ENCODE results near the gene ADAMTS16.

ADAMTS16 gene

DNA sequence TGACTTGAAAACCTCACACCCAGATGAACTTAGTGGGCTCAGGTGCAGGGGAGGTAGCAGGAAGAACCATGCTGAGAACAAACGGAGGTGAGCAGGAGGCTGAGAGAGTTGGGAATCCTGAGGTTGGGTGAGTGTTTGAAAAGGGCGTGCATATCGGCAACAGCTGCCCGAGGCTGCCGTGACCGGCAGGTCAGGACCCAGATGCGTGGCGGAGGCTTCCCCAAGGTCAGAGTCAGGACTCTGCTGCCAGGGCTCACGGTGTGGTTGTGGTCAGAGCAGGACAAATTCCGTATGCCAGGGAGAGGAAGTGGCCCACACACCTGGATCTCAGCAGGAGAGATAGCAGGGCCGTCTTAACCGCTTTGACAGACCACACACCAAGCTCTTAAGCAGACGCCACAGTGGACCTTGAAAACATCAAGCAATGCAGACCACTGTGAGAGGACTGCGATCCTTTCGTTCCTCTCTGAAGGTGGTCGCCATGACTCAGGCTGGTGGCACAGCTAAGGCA is 43.1 kb downstream of the ADAMTS16 start:
- no peak for DNase-seq

DNA sequence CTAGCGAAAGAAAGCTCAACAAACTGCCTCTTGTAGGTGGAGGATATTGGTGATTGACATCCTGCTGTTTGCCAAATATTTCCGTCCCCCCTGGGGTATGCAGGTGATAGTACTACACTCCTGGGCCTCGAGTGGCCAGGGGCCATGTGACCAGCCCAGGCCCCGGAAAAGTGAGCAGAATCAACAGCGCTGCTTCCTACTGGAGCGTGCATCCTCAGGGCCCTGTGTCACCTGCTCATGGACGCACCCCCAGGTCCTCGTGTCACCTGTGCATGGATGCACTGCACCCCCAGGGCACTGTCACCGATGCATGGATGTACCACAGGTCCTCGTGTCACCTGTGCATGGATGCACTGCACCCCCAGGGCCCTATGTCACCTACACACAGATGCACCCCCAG is 43.8 kb downstream of the ADAMTS16 start:
- no peak for DNase-seq

DNA sequence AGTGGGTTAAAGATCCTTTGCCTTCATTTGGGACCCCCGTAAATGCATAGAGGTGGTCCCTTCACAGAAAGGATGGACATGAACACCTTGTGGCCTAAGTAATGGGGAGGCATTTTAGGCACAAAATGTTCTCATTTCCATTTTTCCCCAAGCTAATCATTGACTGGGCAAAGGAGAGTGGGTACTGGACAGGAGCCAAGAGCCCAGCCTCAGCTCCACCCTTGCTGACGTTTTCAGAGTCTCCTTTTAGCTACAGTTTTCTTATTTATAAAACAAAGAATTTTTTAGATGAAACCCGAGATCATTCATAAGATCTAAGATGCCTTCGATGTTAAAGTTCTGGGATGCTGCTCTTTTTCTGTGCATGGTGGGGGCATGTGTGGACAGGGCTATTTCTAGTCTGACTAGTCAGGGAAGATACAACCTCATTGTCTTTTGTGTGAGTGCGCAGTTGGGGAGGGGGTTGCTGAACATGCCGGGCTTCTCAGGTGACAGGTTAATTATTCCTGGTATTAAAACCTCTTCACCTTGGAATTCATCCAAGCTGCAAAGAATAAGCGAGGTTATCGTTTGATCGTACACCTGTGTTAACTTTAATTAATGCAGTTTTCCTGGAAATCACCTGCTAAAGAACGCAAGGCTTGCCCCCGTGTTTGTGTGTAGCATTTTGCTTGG is 48.4 kb downstream of the ADAMTS16 start:
- DNase-seq = no peak

DNA sequence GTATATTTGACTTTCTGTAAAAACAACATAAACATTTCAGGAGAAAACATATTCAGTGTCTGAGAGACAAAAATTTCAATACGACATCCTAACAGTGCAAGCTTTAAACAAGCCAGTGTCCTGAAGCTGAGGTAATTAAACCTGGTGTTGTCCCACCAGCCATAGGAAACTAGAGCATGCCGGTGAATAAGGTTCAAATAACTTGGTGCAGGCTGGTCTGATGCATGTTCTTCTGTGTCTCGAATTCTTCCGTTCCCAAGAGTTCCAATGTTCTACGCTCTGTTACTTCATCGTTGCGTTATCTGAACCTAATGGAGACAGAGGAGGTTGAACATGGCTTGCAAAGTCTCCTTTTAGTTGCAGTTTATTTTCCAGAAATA is 48.9 kb downstream of the ADAMTS16 start:
- DNase-seq = no peak

DNA sequence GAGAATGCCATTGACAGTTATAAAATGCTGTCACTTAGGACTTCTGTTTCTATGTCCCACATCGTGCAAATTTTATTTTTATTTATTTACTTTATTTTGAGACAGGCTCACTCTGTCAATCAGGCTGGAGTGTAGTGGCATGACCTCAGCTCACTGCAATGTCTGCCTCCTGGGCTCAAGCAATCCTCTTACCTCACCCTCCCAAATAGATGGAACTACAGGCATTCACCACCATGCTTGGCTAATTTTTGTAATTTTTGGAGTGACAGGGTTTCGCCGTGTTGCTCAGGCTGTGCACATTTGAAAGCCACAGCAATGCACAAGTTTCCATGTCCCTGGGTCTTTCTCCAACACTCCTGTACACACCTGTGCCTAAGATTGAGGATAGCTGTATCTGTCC is 51.8 kb downstream of the ADAMTS16 start:
- no peak for DNase-seq

DNA sequence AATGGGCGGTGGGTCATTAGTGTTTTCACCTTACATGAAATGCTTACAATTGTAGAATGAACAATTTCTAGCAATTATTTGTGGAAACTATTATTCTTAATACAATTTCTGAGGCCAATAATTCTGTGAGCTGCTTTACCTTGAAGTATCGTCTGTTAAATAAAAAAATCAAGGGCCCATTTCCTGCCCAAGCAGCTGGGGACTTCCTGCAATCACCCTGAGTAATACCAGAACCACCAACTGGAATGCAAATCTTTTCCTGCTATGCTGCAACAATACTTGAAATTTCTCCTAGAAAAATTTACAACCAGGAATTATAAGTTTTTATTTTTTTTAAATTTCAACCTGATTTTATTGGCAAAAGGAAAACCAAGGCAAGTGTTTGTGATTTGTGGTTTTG is 52.6 kb downstream of the ADAMTS16 start:
- DNase-seq = no peak

DNA sequence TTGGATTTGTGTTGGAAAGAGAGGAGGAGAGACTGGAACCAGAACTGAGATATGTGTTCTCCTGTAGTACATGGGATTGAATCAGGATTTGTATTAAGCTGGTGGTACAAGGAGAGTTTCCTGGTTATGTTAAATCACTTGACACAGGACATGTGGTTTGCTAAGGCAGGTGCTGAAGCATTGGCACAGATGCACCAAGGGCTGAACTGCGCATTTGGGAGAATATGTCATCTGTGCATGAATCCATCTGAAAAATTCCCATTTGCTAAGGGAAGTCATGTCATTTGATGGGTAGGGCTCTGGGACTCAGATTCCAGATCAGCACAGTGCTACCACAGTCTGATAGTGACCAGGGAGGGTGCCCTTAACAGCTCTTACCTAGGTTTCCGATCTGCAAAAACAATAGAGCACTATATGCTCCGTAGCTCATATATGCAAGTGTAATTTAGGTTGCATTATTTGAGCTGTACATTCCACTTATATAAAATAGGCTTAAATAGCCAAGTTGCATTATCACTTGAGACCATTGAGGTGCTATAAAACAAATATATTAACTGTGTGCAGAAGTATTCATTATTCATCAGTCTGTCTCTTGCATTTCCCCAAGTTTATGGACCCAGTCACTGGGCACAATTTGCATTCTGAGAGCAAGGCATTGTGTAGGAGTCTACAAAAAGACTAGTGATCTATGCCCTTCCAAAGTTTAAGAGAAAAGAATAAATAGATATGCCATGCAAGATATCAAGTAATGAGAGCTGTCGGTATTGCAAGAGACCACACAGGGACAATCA is 55.2 kb downstream of the ADAMTS16 start:
- no peak for DNase-seq

DNA sequence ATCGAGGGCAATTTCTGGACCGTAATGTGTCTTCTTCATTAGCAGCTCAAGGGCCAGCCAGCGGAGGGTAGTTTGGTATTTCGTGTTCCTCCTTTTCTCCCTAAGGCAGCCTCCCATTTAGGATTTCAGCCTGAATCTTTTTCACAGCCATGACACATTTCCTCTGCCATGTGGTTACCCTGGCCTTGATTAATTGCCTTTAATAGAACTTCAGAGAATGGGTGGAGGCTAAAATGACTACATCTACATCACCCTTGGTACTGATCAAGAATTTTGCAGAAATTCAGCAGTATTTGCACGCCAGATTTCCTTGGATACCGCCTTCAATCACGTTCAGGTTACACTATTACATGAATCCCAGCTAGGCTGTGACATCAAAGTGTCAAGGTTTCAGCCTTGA is 58.0 kb downstream of the ADAMTS16 start:
- no peak for DNase-seq

DNA sequence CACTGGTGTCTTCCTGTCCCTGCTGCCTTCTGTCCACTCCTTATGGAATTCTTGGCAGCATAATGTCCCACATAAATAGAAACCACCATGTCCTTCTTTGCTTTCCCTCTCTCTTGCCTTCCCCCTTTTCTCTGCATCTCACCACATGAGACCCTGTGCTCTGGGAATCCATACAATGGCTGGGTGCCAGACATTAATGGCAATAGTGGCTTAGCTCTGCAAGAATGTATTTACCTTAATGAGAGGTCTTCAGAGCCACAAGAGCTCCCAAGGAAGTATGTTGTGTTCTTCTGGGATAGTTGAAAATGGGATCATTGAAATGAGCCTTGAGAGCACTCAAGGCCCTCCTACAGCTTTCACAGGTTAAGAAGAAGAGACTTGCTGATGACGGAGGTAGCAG is 58.7 kb downstream of the ADAMTS16 start:
- DNase-seq = no peak

DNA sequence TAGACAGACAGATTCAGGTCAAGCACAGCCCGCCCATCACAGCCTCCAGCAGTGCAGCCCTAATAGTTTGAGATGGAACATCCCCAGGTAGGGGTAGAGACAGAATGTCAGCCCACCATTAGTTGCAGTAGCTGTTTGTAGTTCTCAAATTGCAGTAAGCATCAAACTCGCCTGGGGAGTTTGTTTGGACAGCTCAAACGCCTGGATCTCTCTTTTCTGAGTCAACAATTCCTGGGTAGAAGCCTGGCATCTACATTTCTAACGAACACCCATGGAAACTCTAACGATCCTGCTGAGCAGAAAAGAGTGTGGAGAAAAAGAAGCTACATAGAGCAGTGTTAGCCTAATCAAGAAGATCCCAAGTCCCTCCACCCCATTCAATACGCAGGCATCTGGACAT is 59.4 kb downstream of the ADAMTS16 start:
- no peak for DNase-seq

DNA sequence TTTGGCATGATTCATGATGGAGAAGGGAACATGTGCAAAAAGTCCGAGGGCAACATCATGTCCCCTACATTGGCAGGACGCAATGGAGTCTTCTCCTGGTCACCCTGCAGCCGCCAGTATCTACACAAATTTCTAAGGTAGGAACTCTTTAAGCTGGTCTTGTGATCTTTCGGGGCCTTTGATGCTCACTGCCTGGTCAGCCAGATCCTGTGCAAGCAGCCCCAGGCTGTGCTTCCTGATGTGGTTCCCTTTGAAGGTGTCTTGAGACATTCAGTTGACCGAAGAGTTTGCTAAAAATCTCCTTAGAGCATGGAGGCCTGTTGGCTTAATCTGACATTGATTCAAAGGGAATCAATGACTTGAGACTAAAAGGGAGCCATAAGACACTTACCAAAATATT is 60.0 kb downstream of the ADAMTS16 start:
- no peak for DNase-seq

DNA sequence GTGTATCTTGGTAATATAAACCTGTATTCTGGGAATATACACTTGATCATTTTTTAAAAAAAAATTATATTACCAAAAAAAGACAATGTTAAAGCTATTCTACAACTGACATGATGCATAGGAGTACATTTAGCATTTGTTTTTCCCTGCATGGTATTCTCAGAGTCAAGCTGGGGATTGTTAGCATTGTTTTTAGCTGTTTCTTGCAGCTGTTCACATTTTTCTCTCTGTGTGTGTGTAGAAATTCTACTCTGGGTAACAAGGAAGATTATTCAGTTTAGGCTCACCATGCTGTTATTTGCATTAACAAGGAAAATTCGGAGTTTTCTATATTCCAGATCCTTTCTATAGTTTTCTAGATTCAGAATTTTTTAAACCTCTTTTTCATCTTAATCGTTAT is 62.2 kb downstream of the ADAMTS16 start:
- DNase-seq = no peak

DNA sequence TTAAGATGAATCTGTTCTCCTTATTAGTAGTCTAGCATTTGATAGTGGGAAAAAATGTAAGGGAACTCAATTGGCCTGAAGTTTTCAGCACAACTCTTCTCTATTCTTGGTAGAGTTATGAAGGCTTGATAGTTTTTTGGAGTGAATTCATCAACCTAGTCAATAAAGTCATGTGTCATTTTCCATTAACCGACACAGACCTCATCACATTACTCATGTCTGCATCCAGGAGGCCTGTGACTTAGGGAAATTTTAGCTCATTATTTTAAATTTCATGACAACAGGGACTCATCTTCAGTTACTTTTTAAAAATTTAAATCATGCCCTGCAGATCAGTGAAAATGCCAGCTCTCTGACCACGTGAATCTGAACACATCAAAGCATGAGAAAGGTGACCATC is 63.3 kb downstream of the ADAMTS16 start:
- no peak for DNase-seq

DNA sequence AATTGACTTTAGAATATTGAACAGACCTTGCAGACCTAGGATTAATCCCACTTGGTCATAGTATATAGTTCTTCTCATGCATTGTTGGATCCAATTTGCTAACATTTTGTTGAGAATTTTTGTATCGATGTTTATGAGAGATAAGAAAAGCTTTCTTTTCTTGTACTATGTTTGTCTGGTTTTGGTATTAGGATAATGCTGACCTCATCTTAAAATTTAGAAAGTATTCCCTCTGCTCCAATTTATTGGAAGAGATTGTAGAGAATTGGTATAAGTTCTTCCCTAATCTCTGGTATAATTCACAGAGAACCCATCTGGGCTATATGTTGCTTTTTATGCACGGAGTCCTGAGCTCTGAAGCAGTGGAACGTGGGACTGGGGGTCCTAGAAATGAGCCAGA is 67.7 kb downstream of the ADAMTS16 start:
- no peak for DNase-seq

DNA sequence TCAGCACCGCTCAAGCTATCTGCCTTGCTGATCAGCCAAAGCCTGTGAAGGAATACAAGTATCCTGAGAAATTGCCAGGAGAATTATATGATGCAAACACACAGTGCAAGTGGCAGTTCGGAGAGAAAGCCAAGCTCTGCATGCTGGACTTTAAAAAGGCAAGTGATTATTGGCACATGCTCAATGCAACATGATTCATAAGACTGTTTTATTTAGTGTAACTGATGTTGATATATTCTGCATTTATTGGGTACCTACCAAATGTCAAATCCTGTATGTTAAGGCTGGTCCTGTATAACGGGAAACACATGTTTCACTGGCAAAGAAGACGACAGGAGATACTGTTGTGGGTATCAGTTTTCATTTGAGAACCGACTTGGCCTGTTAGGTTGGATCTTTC is 69.0 kb downstream of the ADAMTS16 start:
- DNase-seq = no peak

DNA sequence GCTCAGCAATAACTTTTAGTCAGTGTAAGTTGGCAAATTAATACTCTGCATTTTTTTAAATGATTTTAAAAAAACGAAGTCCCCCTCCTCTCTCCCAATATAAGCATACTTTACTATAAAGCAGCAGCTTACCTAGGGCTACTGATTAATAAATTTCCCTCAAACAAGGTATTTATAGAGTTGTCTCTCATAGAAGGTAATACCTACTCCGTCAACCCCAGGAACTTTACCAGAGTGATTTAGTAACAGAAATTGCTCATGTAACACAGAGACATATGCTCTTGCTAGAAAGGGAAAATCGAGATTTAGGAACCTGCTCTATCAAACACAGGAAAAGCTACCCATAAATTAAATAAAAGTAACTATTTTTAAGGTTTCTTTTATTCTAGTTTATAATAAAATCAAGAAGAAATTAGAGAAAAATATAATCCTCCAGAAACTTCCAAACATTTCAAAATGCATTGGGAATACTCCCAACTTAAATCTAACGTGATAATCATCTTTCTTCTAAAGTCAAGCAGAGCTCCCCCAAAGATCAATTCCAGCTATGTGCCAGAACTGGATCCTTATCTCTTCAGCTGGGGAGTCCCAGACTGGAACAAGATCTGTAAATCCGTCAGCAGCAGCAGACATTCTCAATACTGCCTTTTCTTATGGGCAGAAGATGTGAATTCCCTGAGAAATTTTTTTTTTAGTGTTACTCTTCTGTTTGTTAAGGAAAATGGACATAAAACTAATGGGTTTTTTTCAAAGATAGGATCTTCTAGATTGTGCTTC is 69.6 kb downstream of the ADAMTS16 start:
- no peak for DNase-seq

DNA sequence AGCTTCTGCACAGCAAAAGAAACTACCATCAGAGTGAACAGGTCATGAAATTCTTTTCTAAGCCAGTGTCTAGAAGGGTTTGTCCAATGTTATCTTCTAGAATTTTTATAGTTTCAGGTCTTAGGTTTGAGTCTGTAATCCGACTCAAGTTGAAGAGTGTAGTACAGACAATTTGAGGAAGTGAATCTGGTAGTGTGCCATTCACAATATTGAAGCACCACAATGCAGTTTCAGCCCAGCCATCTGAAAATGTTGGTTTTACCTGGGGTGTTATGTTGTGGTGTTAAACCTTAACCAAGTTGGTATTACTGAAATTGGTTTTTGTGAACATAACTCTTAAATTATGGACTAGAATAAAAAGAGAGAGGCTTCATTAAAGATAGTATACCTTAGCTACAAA is 77.2 kb downstream of the ADAMTS16 start:
- DNase-seq = no peak

DNA sequence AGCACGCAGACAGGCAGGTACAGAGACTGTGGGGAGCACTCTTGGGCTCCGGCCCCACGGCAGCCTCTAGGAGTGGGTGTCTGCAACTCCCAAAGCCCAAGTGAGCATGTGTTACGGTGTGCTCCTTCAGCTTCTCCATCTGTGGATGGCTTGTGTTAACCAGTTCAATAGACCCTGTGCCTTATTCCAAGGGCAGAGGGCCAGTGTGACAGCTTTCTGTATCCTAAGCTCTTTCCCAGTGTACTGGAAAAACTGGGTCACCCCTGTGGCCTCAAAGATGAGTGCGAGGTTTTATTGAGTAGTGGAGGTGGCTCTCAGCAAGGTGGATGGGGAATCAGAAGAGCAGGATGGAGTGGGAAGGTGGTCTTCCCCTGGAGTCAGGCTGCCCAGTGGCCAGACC is 78.3 kb downstream of the ADAMTS16 start:
- no peak for DNase-seq

DNA sequence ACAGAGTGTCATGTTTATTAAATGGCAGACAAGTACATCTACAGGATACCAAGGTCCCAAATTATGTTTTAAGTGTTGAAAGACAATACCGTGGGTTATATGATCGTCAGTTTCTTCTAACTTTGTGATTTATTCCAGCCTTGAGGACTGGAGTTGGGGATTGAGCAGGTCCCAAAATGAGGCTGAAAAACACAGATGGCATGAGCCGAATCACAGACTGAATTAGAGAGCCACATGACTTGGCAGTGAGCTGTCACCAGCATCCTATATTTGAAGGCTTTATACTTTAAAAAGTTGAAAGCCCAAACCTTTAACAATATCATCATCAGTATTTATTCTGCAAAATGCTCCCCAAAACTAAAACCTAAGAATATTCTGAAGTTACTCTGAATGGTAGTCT is 79.4 kb downstream of the ADAMTS16 start:
- DNase-seq = no peak

DNA sequence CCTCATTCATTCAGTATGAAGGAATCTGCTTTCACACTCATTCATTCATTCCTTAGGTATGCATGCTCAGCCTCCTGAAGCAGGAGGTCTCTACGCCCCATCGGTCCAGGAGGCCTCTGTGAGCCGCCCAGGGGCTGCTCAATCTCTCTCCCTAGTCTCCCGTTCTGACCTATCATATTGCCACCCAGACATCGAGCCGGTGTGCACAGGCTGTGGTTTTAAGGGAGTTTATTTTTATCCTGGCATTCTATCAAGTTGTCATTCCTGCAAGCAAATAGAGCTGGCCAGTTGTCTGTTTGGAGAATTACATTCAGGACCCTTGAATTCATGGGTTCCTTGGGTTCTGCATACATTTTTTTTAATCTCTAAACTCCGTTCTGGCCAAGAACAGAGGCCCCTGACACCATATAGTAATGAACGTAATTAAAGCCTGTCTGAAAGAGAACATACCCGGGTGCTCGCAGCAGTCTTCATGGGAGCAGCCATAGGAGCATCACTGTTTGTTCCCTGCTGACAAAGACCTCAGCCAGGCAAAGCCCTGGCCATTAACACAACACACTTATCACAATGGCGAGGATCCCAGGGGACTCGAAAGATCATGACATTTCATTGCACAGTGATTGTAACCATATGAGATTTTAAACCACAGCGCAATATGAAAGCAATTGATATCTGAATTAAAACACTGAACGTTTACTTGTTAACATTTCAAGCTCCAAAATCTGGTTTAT is 80.9 kb downstream of the ADAMTS16 start:
- no peak for DNase-seq

DNA sequence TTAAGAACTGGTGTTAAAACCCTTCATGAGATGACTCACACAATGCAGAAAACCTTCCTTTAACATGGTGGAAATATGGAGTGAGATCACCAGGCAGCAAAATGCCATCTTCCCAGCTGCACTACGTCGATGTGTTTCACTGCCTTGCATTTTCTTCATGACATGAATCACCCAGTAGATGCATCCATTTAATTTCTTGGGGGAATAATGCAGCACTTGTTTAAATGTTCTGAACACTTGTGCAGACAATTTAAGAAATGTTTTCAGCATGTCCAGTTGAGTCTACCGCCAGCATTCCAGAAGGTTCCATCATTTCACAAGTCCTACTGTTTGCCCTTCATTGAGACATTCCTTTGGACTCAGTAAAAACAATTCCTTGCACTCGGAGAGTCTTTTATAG is 81.6 kb downstream of the ADAMTS16 start:
- no peak for DNase-seq

DNA sequence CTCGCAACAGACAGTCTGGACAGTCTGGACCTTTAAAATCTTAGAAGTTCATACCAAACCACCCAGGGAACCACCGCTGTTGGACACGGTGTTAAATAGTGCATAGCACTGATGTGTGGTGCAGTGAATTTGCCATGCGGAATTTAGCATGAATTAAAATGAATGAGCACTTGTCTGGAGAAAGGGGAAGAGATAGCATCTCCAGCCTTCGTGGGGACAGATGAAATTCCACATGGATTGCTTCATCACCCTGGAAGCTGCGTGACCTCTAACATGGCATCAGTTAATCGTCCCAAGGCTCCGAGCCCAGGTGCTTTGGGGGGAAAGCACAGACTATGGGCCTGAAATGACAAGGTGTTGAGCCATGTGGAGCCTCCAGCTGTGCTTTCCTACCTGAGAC is 91.4 kb downstream of the ADAMTS16 start:
- DNase-seq = no peak

DNA sequence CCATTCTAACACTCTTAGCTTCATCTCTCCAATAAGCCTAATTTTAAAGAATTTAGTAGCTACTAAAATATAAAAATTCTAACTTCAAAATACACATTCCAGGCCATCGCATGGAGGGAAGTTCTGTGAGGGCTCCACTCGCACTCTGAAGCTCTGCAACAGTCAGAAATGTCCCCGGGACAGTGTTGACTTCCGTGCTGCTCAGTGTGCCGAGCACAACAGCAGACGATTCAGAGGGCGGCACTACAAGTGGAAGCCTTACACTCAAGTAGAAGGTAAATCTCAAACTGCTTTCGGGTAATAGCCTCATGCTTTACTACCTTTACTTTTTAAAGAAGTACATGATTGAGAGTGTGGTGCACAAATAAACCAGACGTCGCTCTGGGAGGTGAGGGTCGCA is 94.8 kb downstream of the ADAMTS16 start:
- no peak for DNase-seq

Measured in NCI-H1092 (cell line).